GM13976 (cell line): Measurements from ENCODE around the gene NEK9.
A peak's percentile ranks its signal among the peaks of the same experiment; 100 is the strongest.
"Not testable (repeated sequence)": the region's sequence is repeated elsewhere in the genome, so short reads cannot be mapped to it uniquely, and the experiment has no call there.

Experiments used
- DNase-seq: peaks from one replicate; pipeline ENCODE4 v3.0.0; 2012; ENCODE audit warnings: low spot score
- CTCF ChIP-seq: IDR thresholded peaks from 2 replicates; pipeline ENCODE4 v1.5.1; 2012; ENCODE audit warnings: borderline replicate concordance, mild to moderate bottlenecking; ENCODE audit not compliant: insufficient read depth; ENCODE audit errors: extremely low read depth, missing control alignments, control extremely low read depth
- in situ Hi-C: fragments of 300-500 bp; cut with MboI; formaldehyde crosslinking; loops from one replicate; pipeline ENCODE4 v1.12.0; 2022; ENCODE audit warnings: low sequenced_read_pairs, mixed read lengths, inconsistent platforms; ENCODE audit not compliant: unreplicated experiment

NEK9 gene

DNA sequence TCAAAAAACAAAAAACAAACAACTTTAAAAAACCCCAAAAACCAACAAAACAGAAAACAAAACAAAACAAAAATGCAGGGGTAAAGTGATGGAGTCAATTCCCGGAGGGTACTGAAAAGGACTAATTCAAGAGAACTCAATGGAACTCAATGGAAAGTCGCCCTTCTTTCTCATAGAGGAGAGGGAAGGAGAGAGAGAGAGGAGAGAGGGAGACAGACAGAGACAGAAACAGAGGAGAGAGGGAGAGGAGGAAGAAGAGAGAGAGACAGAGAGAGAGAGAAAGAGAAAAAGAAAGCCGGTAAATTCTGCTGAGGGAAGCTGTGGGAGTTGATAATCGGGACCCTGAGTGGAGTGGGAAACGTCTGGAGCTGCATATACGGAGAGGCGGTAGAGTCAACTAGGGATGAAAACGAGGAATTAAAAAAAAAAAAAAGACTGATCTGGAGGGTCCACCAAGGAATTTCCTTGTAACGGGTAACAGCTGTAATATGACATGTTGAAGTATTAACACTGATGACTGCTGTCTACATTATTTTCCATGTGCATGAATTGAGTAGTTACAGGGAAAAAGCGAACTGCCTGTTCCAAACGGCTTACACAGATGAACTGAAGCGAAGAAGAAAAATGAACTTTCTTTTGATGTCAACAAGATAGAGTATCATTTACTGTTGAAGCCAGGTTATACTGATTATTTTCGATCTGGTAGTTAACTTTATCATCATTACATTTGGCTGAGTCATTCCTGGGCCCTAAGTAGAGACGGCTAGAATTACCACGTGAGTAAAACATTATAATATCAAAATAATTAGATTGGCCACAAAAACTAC is 58.3 kb downstream of the NEK9 start:
- no peak for TF ChIP-seq CTCF
- in situ Hi-C loops: no loop called here
- no peak for DNase-seq

- DNase-seq, in situ Hi-C loops: not testable (repeated sequence)
Observed at GRCh38 chr14:75067765-75068164, 59.1 kb downstream of the NEK9 start.

DNA sequence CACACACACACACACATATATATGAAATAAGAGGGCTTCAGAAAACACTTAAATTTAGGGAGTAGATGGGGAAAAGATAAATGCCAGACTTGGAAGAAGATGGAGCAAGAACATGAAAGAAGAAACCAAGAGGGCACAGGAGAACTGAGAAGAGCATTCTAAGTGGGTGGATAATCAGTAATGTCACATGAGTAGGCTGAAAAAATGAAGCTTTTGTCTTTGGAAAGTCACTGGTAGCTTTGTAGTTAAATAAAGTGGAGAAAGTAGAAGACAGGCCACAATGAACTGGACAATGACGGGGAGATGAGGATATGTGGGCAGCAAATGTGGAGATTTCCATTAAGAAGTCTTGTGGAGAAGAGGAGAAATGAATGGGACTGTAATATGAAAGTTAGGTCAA is 59.6 kb downstream of the NEK9 start:
- in situ Hi-C loops: no loop called here
- DNase-seq: no peak
- TF ChIP-seq CTCF: no peak

DNA sequence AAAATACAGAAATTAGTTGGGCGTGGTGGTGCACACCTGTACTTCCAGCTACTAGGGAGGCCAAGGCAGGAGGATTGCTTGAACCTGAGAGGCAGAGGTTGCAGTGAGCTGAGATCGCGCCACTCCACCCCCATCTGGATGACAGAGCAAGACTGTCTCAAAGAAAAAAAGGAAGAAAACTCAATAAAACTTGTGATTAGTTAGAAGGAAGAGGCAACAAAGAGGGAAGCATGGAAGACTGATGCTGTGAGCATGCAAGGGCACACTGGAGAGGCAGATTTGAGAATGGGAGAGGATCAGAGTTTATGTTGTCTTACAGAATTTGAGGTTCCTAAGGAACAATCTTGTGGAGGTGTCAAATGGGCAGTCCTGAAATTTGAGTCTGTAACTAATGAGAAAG is 60.2 kb downstream of the NEK9 start:
- in situ Hi-C loops: no loop called here
- DNase-seq: no peak
- no peak for TF ChIP-seq CTCF

DNA sequence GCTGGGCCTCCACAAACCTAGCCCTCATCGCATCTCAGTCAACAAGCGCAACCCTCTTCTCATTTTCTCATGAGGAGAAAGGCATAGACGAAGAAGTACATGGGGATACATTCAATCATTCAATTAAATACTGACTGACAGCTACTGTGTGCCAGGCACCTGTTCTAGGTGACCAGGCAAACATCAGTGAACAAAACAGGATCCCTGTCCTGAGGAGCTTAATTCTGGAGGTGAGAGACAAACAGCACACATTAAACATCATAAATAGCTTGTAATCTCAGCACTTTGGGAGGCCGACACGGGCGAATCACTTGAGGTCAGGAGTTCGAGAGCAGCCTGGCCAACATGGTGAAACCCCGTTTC is 62.7 kb downstream of the NEK9 start:
- TF ChIP-seq CTCF: no peak
- DNase-seq: no peak
- in situ Hi-C loops: no loop called here

- in situ Hi-C loops: no loop called here
- TF ChIP-seq CTCF: no peak
- DNase-seq: peak; percentile 95
Observed at GRCh38 chr14:75063491-75064204, 63.2 kb downstream of the NEK9 start, which contains the start of gene ACYP1. TSS of gene ACYP1 (minus strand) at chr14:75064024. CDS start at chr14:75063553, 471 bp downstream.

DNA sequence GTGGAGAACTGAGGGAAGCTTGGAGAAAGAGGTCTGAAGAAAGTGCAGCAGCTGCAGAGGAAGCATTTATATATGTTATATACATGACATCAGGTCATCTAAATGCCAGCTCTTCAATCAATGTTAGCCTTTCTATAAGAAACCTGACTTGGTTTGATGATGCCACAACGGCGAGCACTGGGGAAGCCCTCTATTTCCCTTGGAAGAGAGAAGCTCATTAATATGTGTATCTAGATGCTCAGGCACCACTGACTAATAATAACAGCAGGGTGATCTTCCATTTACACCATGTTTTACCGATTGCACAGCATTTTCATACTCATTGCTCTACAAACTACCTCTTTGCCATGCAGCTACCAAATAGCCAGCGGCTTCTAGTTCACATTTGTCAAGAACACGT is 63.8 kb downstream of the NEK9 start:
- in situ Hi-C loops: no loop called here
- no peak for DNase-seq
- TF ChIP-seq CTCF: no peak
